ENCODE results near the gene RPS17. TPM values are rescaled to one million over a fixed set of nuclear protein-coding genes. Genes with fewer than 3 reads are reported as not detected.

RPS17 gene
- total and polyA plus RNA-seq, 2 donors from 2014 or later: 1,125 to 2,465 TPM

- Histone ChIP-seq H3K27ac (ENCODE audit: low read depth in 2 of 2, low read length in 2 of 2) (no peak overlapping the region), H3K4me3 (ENCODE audit: low read length in 3 of 3) (no peak overlapping the region), H3K4me1 (ENCODE audit: control insufficient read depth in 2 of 3, insufficient read depth in 2 of 3, low read depth in 1 of 3, low read length in 3 of 3) (peaks cover 0 to 5% (median 0%) of the 10 kb centered on the region in 3 donors), H3K27me3 (ENCODE audit: control insufficient read depth, insufficient read depth, low read length) (no peaks in the 10 kb centered on the region), H3K9me3 (ENCODE audit: control insufficient read depth in 2 of 3, insufficient read depth in 1 of 3, low read length in 3 of 3) (no peaks in the 10 kb centered on the region), H3K9ac (ENCODE audit: low read length in 3 of 3) (no peak overlapping the region), H3K36me3 (ENCODE audit: control insufficient read depth in 2 of 3, insufficient read depth in 3 of 3, low read length in 3 of 3) (no peaks in the 10 kb centered on the region)
- FAIRE-seq (no peak), DNase-seq (no peak)
- intact Hi-C loops (cut with DNase I): no loop called here
- TF ChIP-seq CTCF (IDR thresholded peaks at IDR 0.05; ENCODE audit: borderline replicate concordance, extremely low read depth, insufficient read depth): no peak
Measured at GRCh38 chr15:82545478-82545877, 5.2 kb upstream of the RPS17 start.

GRCh38 chr15:82545002-82545401 lies 4.7 kb upstream of the RPS17 start:
- H3K36me3 ChIP-seq (ENCODE audit: control insufficient read depth in 2 of 3, insufficient read depth in 3 of 3, low read length in 3 of 3): no peaks in the 10 kb centered on the region
- H3K4me3 ChIP-seq (ENCODE audit: low read length in 3 of 3): no peak overlapping the region
- FAIRE-seq (no peak), DNase-seq (no peak)
- H3K27ac ChIP-seq (ENCODE audit: low read depth in 2 of 2, low read length in 2 of 2): no peak overlapping the region
- H3K4me1 ChIP-seq (ENCODE audit: control insufficient read depth in 2 of 3, insufficient read depth in 2 of 3, low read depth in 1 of 3, low read length in 3 of 3): peaks cover 0 to 5% (median 0%) of the 10 kb centered on the region in 3 donors
- no peak overlapping the region for H3K9ac ChIP-seq (ENCODE audit: low read length in 3 of 3)
- intact Hi-C loops (cut with DNase I): no loop called here
- no peaks in the 10 kb centered on the region for H3K9me3 ChIP-seq (ENCODE audit: control insufficient read depth in 2 of 3, insufficient read depth in 1 of 3, low read length in 3 of 3)
- TF ChIP-seq CTCF (IDR thresholded peaks at IDR 0.05; ENCODE audit: borderline replicate concordance, extremely low read depth, insufficient read depth): no peak
- H3K27me3 ChIP-seq (ENCODE audit: control insufficient read depth, insufficient read depth, low read length): no peaks in the 10 kb centered on the region

GRCh38 chr15:82544431-82544830 lies 4.2 kb upstream of the RPS17 start:
- TF ChIP-seq CTCF (IDR thresholded peaks at IDR 0.05; ENCODE audit: borderline replicate concordance, extremely low read depth, insufficient read depth): no peak
- H3K27ac ChIP-seq (ENCODE audit: low read depth in 2 of 2, low read length in 2 of 2): no peak overlapping the region
- H3K4me3 ChIP-seq (ENCODE audit: low read length in 3 of 3): no peak overlapping the region
- H3K36me3 ChIP-seq (ENCODE audit: control insufficient read depth in 2 of 3, insufficient read depth in 3 of 3, low read length in 3 of 3): no peaks in the 10 kb centered on the region
- intact Hi-C loops (cut with DNase I): no loop called here
- FAIRE-seq (no peak), DNase-seq (no peak)
- peaks cover 0 to 5% (median 0%) of the 10 kb centered on the region in 3 donors for H3K4me1 ChIP-seq (ENCODE audit: control insufficient read depth in 2 of 3, insufficient read depth in 2 of 3, low read depth in 1 of 3, low read length in 3 of 3)
- H3K27me3 ChIP-seq (ENCODE audit: control insufficient read depth, insufficient read depth, low read length): no peaks in the 10 kb centered on the region
- H3K9ac ChIP-seq (ENCODE audit: low read length in 3 of 3): no peak overlapping the region
- no peaks in the 10 kb centered on the region for H3K9me3 ChIP-seq (ENCODE audit: control insufficient read depth in 2 of 3, insufficient read depth in 1 of 3, low read length in 3 of 3)

- intact Hi-C loops (cut with DNase I): no loop called here
Measured at GRCh38 chr15:82543160-82543559, 2.9 kb upstream of the RPS17 start.

More at GRCh38 chr15:82543160-82543559, 2.9 kb upstream of the RPS17 start:
- H3K4me3 ChIP-seq (ENCODE audit: low read length in 3 of 3): no peak overlapping the region
- H3K4me1 ChIP-seq (ENCODE audit: control insufficient read depth in 2 of 3, insufficient read depth in 2 of 3, low read depth in 1 of 3, low read length in 3 of 3): peaks cover 0 to 7% (median 0%) of the 10 kb centered on the region in 3 donors
- no peak overlapping the region for H3K27ac ChIP-seq (ENCODE audit: low read depth in 2 of 2, low read length in 2 of 2)
- no peaks in the 10 kb centered on the region for H3K27me3 ChIP-seq (ENCODE audit: control insufficient read depth, insufficient read depth, low read length)
- no peak overlapping the region for H3K9ac ChIP-seq (ENCODE audit: low read length in 3 of 3)
- FAIRE-seq (no peak), DNase-seq (no peak)
- peaks cover 0 to 7% (median 2%) of the 10 kb centered on the region in 3 donors for H3K36me3 ChIP-seq (ENCODE audit: control insufficient read depth in 2 of 3, insufficient read depth in 3 of 3, low read length in 3 of 3)
- no peak for TF ChIP-seq CTCF (IDR thresholded peaks at IDR 0.05; ENCODE audit: borderline replicate concordance, extremely low read depth, insufficient read depth)
- no peaks in the 10 kb centered on the region for H3K9me3 ChIP-seq (ENCODE audit: control insufficient read depth in 2 of 3, insufficient read depth in 1 of 3, low read length in 3 of 3)

All from kidney (tissue), 14 donors.